GM21528 (cell line): ENCODE data around the gene WDR27.

Experiments used
- ATAC-seq: cut with Tn5 transposase; IDR thresholded peaks from one replicate; pipeline ENCODE4 v1.9.1; 2021; ENCODE audit warnings: mild to moderate bottlenecking, moderate library complexity; ENCODE audit not compliant: unreplicated experiment, low FRiP score

Gene WDR27

GRCh38 chr6:169642455-169642854, 59.4 kb downstream of the WDR27 start:
- no peak for ATAC-seq

GRCh38 chr6:169641461-169642085, 60.3 kb downstream of the WDR27 start:
- no peak for ATAC-seq

DNA sequence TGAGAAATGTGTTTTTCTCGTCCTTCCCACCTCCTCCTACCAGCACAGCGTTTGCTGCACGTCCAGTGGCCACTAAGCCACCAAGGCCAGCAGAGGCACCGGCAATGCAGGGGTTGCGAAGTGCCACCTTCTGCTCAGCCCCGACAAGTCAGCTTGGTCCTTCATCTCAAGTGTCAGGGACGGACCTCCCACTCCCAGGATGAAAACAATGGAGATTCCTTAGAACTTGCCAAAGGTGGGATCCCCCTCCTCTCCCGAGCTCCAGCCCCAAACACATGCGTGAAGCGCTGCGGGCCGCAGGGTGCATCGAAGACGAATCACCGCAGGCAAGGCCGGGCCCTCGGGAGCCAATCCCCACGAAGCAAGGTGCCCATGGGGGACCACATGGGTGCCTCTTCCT, 60.8 kb downstream of the WDR27 start:
- no peak for ATAC-seq

DNA sequence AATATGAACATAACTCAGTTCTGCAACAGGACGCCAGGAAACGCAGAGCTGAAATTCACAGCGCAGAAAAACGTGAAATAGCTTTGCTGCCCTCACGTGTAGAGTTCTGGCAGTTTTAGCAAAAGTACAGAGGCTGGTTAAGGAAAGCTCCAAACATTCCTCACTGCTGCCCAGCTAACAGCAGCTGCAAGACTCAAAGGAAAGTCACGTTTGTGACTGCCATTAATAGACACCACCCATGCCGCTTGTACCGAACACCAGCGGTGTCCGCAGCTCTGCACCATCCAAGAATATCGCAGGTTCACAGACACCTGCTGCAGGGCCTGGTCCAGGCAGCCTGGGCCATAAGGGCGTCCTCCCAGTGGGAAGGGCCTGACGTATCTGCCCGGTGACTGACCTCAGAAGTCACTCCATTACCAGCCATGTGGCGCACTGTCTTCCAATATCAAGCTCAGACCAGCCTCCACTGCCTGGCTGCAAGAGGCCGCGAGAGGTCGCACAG, 61.4 kb downstream of the WDR27 start:
- no peak for ATAC-seq

- ATAC-seq = no peak
These were observed 62.1 kb downstream of the WDR27 start for GRCh38 chr6:169639653-169640278.

- ATAC-seq = no peak
These were observed 62.9 kb downstream of the WDR27 start for GRCh38 chr6:169638915-169639314.

GRCh38 chr6:169638388-169638787, 63.4 kb downstream of the WDR27 start:
- no peak for ATAC-seq

- no peak for ATAC-seq
These were observed 66.5 kb downstream of the WDR27 start for GRCh38 chr6:169635345-169635744.

DNA sequence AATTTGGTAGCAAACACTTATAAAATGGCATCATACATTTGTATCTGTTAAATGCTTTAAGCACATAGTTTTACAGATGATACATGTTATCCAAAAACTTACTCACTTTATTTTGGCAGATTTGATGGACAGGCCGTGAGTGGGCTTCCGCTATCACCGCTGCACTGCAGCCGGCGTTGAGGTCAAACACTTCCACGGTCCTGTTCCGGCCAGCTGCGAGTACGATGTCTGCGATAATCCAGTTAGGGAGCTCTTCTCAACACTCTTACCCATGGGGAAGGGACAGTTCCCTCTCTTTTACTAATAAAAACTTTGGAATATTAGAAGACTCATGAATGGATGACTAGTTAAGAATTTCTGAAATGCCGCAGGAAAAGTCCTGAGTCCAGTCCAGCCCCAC, 69.0 kb downstream of the WDR27 start:
- no peak for ATAC-seq

DNA sequence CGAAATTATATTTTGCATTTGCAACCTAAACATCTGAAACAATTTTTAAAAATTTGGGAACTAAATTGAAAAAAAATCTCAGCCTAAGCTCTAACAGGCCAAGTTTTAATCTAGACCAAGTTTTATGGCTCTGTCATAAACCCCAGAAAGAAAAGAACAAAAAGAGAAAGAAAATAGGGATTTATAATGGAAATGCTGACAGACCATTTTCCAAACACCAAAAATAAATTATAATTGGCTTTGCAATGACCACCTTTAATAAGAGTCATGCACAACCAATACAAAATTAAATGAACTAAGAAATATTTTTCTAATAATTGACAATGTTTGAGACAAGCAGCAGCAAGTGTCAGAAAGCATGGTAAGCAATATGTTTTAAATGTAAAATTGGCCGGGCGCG, 72.6 kb downstream of the WDR27 start:
- no peak for ATAC-seq

DNA sequence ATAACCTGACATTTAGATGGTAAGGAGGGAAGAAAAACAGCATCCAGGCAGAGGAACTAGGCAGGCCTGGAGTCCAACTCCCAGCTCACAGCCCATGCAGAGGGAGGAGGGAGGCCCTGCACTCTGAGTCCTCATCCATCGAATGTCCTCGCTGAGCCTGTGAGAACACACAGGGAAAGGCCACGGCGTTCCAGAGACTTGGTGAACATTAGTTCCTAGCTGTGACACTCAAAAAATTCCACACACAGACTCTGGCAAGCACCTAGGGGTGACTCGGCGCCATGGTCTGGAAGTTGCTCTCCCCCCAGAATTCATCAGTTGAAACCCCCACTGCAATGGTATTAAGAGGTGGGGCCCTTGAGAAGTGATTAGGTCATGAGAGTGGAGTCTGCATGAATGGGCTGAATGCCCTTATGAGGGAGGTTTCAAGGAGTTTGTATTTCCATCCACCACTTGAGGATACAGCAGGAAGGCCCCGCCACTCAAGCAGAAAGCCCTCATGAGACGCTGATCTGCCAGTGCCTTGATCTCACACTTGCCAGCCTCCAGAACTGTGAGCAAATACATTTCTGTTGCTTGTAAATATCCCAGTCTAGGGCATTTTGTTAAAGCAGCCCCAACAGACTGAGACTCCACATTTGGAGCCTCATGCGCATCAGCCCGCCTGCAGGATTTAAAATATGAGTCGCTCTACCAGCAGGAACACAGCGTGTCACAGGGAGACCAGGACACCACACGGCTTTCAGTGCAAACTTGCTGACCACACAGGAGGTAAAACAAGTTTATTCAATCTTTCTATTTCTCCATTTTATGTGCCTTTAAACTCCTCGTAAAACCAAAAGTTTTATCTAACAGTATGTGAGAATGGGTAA, 73.9 kb downstream of the WDR27 start:
- ATAC-seq = no peak

DNA sequence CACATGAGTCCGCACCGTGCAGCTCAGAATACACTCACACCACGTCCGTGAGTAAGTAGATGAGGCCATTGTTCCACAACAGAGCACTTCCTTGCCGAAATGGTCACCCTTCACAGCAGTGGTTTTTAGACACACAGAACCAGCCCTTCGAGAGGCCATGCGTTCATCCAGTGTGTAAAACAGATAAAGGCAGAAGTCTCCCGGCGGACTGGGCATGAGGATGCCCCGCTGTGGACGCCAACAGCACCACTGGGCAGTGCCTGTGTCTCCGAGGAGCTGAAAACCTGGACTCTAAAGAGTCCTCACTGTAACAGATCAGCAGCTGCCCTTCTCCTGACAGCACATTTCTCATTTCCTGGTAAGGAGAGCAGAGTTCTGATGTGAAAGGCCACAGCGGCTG, 75.2 kb downstream of the WDR27 start:
- no peak for ATAC-seq

DNA sequence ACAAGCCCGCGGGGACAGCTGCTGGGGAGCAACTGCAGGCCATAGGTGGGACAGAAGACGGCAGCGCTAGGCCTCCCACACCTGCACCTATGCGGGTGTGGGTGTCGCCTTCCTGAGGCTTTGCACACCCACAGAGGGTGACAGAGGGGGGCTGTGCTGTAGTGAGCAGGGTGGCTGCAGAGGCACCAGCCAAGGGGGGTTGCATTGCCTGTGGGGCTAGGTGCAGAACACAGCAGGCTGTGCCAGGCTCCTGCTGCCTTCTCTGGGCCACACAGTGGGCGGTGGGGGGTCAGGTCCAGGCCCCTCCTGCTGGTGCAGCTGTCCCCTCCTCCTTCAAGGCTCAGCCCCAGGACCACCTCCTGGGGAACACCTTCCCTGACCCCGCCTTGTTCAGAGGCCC, 75.7 kb downstream of the WDR27 start:
- no peak for ATAC-seq

GRCh38 chr6:169625376-169625775, 76.5 kb downstream of the WDR27 start:
- ATAC-seq = no peak

GRCh38 chr6:169624785-169625184, 77.0 kb downstream of the WDR27 start:
- ATAC-seq = no peak

DNA sequence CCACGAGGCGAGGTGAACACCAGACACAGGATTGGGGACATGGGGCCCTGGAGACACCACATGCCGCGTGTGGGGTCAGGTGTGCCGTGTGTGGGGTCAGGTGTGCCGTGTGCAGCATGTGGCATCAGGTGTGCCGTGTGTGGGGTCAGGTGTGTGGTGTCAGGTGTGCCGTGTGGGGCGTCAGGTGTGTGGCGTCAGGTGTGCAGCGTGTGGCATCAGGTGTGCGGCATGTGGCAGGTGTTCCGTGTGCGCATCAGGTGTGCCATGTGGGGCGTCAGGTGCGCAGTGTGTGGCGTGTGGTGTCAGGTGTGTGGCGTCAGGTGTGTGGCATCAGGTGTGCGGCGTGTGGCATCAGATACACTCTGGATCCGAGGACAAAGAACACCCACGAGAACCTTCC, 77.9 kb downstream of the WDR27 start:
- ATAC-seq = no peak

DNA sequence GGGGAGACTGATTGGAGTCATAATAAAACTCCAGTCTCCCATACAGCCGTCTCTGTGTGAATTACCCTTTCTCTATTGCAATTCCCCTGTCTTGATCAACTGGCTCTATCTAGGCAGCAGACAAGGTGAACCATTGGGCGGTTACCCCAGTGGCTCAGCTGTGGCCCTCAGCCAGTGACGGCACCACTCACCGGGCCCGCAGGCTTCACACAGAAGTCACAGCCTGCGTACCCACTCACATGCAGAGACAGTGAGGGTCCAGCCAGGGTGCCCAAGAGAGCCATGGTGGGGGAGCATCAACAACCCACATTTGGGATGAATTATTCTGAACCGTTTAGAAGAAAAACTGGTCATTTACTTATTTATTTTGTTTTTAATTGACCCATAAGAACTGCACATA, 78.5 kb downstream of the WDR27 start:
- no peak for ATAC-seq

DNA sequence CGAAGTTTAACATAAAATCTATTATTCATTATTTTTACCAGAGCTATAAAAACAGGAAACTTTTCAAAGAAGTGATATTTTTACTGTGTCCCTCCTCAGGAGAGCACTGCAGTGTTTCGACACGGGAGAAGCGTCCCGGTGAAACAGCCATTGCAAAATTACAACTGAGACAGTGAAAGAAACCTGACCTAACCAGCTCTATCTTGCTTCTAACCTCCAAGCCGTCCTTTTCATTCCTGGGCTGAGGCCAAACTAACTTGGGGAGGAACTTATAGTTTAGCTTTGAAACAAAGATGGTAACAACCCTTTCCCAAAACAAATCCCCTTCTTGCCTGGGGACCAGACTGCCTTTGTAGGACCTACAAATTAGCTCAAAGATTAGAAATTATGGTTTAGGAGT, 79.2 kb downstream of the WDR27 start:
- no peak for ATAC-seq

GRCh38 chr6:169621311-169621710, 80.5 kb downstream of the WDR27 start:
- ATAC-seq = no peak

GRCh38 chr6:169620171-169621130, 81.4 kb downstream of the WDR27 start:
- no peak for ATAC-seq
